ENCODE measurements around the gene RBMS1.

DNA sequence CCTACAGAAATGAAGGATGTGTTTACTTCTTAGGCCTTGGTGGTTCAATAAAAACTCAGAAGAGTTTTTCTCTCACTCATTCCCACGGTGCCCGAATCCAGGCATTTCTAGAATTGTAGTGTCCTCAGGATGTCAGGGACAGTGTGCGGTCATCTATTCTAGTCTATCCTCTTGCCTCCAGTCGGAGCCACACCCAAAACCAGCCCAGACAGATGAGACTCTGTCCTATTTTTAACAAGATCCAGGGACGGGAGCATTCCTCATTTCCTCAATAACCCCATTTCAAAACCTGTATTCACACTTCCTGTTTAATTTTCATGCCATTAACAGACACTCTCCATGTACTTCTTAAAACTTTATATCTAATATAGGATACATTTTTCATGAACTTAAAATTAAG is 11.6 kb upstream of the RBMS1 start:
- TF ChIP-seq, protein P1, sequence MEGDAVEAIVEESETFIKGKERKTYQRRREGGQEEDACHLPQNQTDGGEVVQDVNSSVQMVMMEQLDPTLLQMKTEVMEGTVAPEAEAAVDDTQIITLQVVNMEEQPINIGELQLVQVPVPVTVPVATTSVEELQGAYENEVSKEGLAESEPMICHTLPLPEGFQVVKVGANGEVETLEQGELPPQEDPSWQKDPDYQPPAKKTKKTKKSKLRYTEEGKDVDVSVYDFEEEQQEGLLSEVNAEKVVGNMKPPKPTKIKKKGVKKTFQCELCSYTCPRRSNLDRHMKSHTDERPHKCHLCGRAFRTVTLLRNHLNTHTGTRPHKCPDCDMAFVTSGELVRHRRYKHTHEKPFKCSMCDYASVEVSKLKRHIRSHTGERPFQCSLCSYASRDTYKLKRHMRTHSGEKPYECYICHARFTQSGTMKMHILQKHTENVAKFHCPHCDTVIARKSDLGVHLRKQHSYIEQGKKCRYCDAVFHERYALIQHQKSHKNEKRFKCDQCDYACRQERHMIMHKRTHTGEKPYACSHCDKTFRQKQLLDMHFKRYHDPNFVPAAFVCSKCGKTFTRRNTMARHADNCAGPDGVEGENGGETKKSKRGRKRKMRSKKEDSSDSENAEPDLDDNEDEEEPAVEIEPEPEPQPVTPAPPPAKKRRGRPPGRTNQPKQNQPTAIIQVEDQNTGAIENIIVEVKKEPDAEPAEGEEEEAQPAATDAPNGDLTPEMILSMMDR (IDR thresholded peaks at IDR 0.05): no peak
- TF ChIP-seq CHD2 (IDR thresholded peaks at IDR 0.05; ENCODE audit: low read length, partially characterized antibody) (no peak), CBX8 (IDR thresholded peaks at IDR 0.05) (no peak), CEBPB (IDR thresholded peaks at IDR 0.05) (no peak), MAFK (IDR thresholded peaks at IDR 0.05; ENCODE audit: partially characterized antibody) (no peak), REST (IDR thresholded peaks at IDR 0.05) (no peak), RNF2 (IDR thresholded peaks at IDR 0.05; ENCODE audit: borderline replicate concordance, low read depth) (no peak), JUNB (IDR thresholded peaks at IDR 0.05) (no peak)
- TF ChIP-seq, protein P2, sequence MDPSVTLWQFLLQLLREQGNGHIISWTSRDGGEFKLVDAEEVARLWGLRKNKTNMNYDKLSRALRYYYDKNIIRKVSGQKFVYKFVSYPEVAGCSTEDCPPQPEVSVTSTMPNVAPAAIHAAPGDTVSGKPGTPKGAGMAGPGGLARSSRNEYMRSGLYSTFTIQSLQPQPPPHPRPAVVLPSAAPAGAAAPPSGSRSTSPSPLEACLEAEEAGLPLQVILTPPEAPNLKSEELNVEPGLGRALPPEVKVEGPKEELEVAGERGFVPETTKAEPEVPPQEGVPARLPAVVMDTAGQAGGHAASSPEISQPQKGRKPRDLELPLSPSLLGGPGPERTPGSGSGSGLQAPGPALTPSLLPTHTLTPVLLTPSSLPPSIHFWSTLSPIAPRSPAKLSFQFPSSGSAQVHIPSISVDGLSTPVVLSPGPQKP (IDR thresholded peaks at IDR 0.05; ENCODE audit: low read depth, low read length): no peak
